T-helper 2 cell treated with Interferon-gamma antibody and Interleukin-4, amounts not matched to agents 5 μg/mL and 100 μg/mL, for 36 hours (primary cell): ENCODE measurements around the gene ADAMTS17.
A peak's percentile ranks its signal among the peaks of the same experiment; 100 is the strongest.

Experiments used
- DNase-seq: peaks from one replicate; pipeline ENCODE4 v3.0.0; 2021; ENCODE audit warnings: low spot score
- H3K27ac Mint-ChIP-seq: one replicate; pipeline ENCODE4 v1.8.0; 2021; ENCODE audit warnings: mild to moderate bottlenecking, mixed read lengths
- H3K27me3 Mint-ChIP-seq: one replicate; pipeline ENCODE4 v1.8.0; 2021; ENCODE audit warnings: low read depth, mixed read lengths
- H3K36me3 Mint-ChIP-seq: one replicate; pipeline ENCODE4 v1.8.0; 2021; ENCODE audit warnings: low read depth, mixed read lengths
- H3K4me1 Mint-ChIP-seq: one replicate; pipeline ENCODE4 v1.8.0; 2021; ENCODE audit warnings: low read depth, mixed read lengths
- H3K4me3 Mint-ChIP-seq: one replicate; pipeline ENCODE4 v1.8.0; 2022; ENCODE audit warnings: mild to moderate bottlenecking, moderate library complexity, mixed read lengths
- H3K9me3 Mint-ChIP-seq: one replicate; pipeline ENCODE4 v1.8.0; 2021; ENCODE audit warnings: mixed read lengths

Gene ADAMTS17, protein sequence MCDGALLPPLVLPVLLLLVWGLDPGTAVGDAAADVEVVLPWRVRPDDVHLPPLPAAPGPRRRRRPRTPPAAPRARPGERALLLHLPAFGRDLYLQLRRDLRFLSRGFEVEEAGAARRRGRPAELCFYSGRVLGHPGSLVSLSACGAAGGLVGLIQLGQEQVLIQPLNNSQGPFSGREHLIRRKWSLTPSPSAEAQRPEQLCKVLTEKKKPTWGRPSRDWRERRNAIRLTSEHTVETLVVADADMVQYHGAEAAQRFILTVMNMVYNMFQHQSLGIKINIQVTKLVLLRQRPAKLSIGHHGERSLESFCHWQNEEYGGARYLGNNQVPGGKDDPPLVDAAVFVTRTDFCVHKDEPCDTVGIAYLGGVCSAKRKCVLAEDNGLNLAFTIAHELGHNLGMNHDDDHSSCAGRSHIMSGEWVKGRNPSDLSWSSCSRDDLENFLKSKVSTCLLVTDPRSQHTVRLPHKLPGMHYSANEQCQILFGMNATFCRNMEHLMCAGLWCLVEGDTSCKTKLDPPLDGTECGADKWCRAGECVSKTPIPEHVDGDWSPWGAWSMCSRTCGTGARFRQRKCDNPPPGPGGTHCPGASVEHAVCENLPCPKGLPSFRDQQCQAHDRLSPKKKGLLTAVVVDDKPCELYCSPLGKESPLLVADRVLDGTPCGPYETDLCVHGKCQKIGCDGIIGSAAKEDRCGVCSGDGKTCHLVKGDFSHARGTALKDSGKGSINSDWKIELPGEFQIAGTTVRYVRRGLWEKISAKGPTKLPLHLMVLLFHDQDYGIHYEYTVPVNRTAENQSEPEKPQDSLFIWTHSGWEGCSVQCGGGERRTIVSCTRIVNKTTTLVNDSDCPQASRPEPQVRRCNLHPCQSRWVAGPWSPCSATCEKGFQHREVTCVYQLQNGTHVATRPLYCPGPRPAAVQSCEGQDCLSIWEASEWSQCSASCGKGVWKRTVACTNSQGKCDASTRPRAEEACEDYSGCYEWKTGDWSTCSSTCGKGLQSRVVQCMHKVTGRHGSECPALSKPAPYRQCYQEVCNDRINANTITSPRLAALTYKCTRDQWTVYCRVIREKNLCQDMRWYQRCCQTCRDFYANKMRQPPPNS

DNA sequence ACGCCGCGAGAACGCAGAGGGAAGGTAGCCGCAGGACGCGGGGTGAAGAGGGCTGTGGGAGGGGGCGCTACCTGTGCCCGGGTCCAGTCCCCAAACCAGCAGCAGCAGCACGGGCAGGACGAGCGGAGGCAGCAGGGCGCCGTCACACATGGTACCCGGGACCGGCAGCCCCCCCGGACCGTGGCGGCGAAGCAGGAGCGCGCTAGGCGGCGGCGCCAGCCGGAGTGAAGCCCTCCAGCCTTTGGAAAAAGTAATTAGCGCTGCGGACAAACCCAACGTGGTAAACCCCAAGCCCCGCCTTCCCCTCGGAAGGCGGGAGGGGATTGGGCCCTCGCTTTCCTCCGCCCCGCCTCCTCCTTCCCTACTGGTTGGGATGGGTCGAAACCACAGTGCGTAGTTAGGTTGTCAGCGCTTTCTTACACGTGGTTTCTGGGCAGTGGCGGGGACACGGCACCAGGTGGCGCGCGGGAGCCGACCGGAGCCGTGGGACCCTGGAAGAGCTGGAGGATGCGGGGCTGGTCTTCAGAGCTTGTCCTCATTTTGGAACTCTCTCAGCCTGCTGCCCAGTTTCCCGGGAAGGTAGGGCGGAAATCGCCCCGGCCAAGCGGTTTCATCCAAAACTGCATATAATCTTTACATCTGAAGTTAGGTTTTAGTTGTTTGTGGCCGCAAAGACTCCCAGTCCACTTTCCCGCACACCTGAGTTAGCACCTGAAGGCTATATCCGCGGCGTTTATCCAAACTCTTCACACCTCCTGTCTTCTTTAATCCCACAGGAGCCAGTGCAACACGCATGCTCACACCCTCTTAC is at the start of gene ADAMTS17:
Gene ADAMTS17 (minus strand): TSS at position 226 of the 811 bp plus-strand sequence. CDS start 76 bp downstream, at position 150.
- peak within 1 kb of the TSS; percentile 36 for H3K4me3 Mint-ChIP-seq
- no peaks in the 10 kb centered on the region for H3K36me3 Mint-ChIP-seq

DNA sequence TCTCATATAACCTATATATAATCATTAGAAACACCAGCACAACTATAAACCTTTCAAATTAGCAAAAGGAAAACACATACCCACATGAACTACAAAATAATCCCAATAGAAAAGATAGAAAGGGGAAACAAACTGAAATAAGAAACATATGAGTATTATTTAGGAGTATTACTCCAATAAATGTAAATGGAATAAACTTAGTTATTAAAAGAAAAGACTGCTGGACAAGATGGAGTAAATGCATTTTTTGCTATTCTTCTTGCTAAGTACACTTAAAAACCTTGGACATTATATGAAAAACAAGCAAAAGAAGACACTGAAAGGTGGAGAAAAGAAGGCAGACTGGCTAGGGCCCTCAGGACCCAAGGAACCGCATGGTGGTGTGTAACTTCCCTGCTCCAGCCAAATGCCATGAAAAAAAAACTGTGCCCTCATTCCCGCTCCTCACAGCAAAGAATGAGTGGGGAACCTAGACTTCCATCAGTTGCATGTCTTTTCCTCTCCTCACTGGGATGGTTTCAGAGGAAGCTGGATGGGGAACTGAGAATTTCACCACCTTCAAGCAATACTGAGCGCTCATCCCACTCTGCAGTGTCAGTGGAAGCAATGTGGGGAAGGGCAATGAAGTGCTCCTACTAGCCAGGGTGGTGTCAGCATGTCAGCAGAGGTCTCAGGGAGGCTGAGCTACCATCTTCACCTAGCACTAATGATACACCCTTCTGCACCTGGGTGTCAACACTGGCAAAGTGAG is 43.7 kb upstream of the ADAMTS17 start:
- Mint-ChIP-seq H3K27me3 (no peaks in the 10 kb centered on the region), H3K9me3 (peaks cover 16% of the 10 kb centered on the region), H3K27ac (no peak overlapping the region), H3K36me3 (no peaks in the 10 kb centered on the region), H3K4me3 (no peak overlapping the region), H3K4me1 (no peaks in the 10 kb centered on the region)
- DNase-seq: no peak

More for the DNA sequence above, at the start of gene ADAMTS17:
- H3K27ac Mint-ChIP-seq: no peak within 1 kb of the TSS
- DNase-seq: peak; percentile 90
- peaks cover 60% of the 10 kb centered on the region for H3K27me3 Mint-ChIP-seq
- H3K4me1 Mint-ChIP-seq: peaks cover 2% of the 10 kb centered on the region
- no peaks in the 10 kb centered on the region for H3K9me3 Mint-ChIP-seq

DNA sequence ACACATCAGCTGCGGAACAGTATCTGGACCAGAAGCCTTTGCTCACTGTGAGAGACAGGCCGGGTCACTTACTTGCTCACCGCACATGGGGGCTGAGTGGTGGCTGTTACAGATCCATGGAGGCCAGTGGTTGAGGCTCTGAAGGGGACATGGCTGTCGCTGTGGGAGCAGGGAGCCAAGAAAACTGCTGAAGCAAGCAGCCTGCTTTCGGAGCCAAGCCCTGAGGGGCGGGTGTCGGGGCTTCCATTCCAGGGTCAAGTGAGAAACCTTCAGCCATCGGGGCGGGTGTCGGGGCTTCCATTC is 42.3 kb upstream of the ADAMTS17 start:
- Mint-ChIP-seq H3K27ac (no peak overlapping the region), H3K4me3 (no peak overlapping the region), H3K4me1 (no peaks in the 10 kb centered on the region), H3K36me3 (no peaks in the 10 kb centered on the region), H3K27me3 (no peaks in the 10 kb centered on the region), H3K9me3 (peaks cover 16% of the 10 kb centered on the region)
- no peak for DNase-seq

DNA sequence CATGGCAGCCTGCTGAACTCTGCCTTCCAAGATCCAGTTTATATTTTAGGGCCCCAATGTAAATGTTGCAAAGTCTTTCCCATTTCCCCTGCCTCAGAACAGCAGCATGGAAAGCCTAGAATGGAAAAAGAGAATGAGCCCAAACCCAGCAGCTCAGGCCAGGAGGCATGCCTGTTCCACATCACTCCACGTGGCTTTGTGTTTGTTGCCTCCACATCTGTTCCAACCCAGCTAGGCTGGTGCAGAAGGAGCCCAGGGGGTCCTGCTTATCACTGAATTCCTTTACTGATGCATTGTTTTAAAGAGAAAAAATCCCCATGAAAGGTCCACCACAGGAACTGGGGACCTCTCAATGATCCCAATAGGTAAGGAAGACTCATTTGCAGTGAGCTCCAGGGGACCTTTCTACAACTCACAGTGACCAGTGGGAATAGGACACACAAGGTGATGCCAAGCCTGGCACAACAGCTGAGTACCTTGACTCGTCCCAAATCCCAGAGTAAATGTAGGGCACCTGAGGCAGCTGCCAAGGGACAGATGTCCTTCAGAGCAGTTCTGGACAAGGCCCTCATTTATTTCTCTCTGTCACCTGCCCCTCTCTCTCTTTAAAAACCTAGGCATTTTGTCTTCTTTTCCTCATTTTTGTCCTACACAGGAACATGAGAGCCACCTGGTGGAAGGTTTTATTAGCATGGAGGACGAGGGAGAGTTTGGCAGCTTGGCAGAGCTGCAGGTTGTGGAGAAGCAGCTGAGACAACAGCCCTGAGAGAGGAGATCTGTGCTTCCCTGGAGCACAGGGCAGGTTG is 41.7 kb upstream of the ADAMTS17 start:
- no peak overlapping the region for H3K27ac Mint-ChIP-seq
- H3K9me3 Mint-ChIP-seq: peaks cover 16% of the 10 kb centered on the region
- no peaks in the 10 kb centered on the region for H3K4me1 Mint-ChIP-seq
- no peaks in the 10 kb centered on the region for H3K36me3 Mint-ChIP-seq
- H3K27me3 Mint-ChIP-seq: no peaks in the 10 kb centered on the region
- H3K4me3 Mint-ChIP-seq: no peak overlapping the region
- DNase-seq: no peak

DNA sequence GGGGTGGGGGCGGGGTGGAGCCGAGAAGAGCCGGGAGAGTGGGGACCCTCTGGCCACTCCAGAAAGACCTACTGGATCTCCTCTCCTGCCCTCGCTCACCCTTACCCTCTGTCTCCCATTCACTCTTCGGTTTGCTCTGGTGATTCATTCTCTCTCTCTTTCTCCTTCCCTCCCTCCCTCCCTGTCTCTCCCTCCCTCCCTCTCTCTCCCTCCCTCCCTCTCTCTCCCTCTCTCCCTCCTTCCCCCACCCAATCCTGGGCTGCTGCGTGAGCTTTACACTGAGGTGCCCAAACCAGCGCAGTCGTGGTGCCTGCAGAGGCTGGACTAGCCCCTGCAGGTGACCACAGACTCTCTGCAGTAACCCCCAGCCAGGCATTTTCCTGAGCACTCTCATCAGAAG is 32.2 kb upstream of the ADAMTS17 start:
- no peak for DNase-seq
- H3K27me3 Mint-ChIP-seq: peaks cover 38% of the 10 kb centered on the region
- H3K4me3 Mint-ChIP-seq: no peak overlapping the region
- H3K4me1 Mint-ChIP-seq: no peaks in the 10 kb centered on the region
- H3K36me3 Mint-ChIP-seq: no peaks in the 10 kb centered on the region
- no peak overlapping the region for H3K27ac Mint-ChIP-seq
- H3K9me3 Mint-ChIP-seq: no peaks in the 10 kb centered on the region

DNA sequence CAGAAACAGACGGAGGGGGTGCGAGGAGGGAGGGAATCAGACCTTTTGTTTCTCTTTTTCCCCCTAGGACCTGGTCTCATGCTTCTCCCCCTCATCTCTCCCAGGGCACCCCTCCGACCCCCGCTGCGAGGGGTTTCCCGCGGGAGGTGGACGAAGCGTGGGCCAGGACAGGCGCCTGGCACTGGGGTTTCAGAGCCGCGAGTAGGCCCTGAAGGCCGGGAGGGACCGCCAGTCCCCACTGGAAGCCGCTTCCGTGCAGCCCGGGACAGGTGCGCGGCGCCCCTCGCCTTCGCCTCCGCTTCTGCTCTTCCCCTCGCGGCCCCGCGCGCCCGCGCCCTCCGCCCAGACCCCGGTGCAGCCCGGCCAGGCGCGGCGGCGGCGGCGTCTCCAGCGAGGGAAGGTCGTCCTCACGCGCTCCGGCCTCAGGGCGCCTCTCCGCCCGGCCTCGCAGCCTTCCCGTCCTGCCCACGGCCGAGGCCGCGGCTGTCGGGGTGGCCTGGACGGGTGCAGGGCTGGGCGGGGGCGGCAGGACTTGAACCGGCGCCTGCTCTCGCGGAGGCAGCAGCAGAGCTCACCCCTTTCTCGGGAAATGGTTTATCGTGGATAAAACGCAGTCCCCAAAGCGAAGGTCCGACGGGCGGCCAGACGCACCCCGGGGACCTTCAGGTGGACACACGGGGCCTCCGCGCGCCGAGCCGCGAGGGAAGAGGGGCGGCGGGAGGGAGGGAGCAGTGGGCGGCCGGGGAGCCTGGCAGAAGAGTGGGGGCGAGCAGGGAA is 31.5 kb upstream of the ADAMTS17 start:
- no peak overlapping the region for H3K4me3 Mint-ChIP-seq
- no peak overlapping the region for H3K27ac Mint-ChIP-seq
- DNase-seq: no peak
- H3K36me3 Mint-ChIP-seq: no peaks in the 10 kb centered on the region
- H3K4me1 Mint-ChIP-seq: no peaks in the 10 kb centered on the region
- no peaks in the 10 kb centered on the region for H3K9me3 Mint-ChIP-seq
- H3K27me3 Mint-ChIP-seq: peaks cover 38% of the 10 kb centered on the region

DNA sequence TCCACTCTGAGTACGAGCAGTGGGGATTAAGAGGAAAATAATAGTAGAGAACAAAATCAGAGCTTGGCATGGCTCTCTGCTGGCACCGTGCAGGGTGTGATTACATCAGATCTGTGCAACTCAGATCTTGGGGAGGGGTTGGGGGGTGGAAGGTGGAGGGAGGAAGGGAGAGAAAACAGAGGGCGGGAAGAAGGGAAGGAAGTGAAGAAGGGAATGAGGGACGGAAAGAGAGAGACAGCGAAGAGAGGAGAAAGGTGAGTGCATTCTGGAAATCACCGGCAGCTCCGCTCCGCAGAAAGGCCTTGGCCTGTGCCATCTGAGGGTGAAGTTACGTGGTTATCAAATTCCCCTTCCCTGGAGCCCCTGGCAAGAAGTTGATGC is 31.0 kb upstream of the ADAMTS17 start:
- H3K27me3 Mint-ChIP-seq: peaks cover 38% of the 10 kb centered on the region
- no peaks in the 10 kb centered on the region for H3K36me3 Mint-ChIP-seq
- H3K9me3 Mint-ChIP-seq: no peaks in the 10 kb centered on the region
- H3K4me1 Mint-ChIP-seq: no peaks in the 10 kb centered on the region
- no peak overlapping the region for H3K4me3 Mint-ChIP-seq
- H3K27ac Mint-ChIP-seq: no peak overlapping the region
- no peak for DNase-seq

DNA sequence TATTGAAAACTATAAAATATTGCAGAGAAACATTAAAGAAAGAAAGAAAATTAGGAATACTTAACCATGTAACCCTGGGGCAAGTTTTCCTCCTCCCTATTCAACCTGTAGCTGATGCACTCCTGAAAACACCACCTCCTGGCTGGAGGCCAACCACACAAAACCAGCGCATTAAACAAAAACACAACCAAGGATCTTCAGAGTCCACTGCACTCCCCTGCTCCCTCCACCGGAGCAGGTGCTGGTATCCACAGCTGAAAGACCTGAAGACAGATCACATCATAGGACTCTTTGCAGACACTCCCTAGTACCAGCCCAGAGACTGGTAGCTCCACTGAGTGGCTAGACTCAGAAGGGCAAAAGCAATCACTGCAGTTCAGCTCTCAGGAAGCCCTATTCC is 13.6 kb upstream of the ADAMTS17 start:
- H3K27ac Mint-ChIP-seq: no peak overlapping the region
- H3K27me3 Mint-ChIP-seq: peaks cover 23% of the 10 kb centered on the region
- H3K36me3 Mint-ChIP-seq: no peaks in the 10 kb centered on the region
- DNase-seq: no peak
- no peak overlapping the region for H3K4me3 Mint-ChIP-seq
- peaks cover 4% of the 10 kb centered on the region for H3K4me1 Mint-ChIP-seq
- no peaks in the 10 kb centered on the region for H3K9me3 Mint-ChIP-seq

DNA sequence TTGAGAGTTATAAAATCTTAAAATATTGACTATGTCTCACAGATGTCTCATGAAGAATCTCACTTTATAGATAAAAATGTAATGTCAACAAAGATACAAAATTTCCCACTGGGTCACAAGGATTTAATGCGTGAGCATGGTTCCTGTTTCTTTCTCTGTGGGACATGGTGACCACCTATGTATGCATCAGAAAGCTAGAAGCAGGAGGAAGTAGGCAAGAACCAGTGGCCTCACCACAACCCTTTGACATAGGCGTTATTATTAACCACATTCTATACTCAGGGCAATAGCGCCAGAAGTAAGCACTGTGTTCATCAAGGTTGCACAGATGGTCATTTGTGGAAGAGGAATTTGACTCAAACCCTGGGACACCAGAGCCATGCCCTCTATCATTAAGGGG is 11.7 kb upstream of the ADAMTS17 start:
- no peak for DNase-seq
- Mint-ChIP-seq H3K9me3 (no peaks in the 10 kb centered on the region), H3K27me3 (peaks cover 22% of the 10 kb centered on the region), H3K4me1 (peaks cover 7% of the 10 kb centered on the region), H3K4me3 (no peak overlapping the region), H3K27ac (no peak overlapping the region), H3K36me3 (no peaks in the 10 kb centered on the region)

DNA sequence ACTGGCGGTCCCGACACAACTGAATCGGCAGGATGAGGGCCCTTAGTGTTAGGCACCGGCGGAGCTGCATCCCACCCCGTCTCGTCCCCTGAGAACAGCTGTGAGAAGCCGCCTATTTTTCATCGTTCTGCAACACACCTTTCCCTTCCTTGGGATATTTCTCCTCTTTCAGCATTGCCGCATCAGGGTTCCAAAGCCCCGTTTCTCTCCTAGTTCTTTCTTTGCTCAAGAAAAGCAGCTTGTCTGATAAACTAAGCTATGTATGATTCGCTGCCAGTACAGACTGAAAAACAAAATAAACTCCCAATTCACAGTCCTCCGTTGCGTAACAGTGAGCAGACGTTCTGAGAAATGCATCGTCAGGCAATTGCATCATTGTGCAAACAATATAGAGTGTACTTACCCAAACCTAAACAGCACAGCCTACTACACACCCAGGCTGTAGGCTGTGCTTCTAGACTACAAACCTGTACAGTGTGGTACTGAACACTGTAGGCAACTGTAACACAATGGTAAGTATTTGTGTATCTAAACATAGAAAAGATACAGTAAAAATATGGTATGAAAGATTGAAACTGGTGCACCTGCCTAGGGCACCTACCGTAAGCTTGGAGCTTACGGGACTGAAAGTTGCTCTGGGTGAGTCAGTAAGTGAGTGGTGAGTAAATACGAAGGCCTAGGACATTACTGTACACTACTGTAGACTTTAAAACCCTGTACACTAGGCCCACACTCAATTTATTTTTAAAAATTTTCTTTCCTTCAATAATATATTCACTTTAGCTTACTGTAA is 8.9 kb upstream of the ADAMTS17 start:
- Mint-ChIP-seq H3K36me3 (no peaks in the 10 kb centered on the region), H3K9me3 (no peaks in the 10 kb centered on the region), H3K27me3 (peaks cover 21% of the 10 kb centered on the region), H3K4me3 (peak overlapping the region; percentile 92), H3K27ac (peak overlapping the region; percentile 78), H3K4me1 (peaks cover 7% of the 10 kb centered on the region)
- DNase-seq: no peak

DNA sequence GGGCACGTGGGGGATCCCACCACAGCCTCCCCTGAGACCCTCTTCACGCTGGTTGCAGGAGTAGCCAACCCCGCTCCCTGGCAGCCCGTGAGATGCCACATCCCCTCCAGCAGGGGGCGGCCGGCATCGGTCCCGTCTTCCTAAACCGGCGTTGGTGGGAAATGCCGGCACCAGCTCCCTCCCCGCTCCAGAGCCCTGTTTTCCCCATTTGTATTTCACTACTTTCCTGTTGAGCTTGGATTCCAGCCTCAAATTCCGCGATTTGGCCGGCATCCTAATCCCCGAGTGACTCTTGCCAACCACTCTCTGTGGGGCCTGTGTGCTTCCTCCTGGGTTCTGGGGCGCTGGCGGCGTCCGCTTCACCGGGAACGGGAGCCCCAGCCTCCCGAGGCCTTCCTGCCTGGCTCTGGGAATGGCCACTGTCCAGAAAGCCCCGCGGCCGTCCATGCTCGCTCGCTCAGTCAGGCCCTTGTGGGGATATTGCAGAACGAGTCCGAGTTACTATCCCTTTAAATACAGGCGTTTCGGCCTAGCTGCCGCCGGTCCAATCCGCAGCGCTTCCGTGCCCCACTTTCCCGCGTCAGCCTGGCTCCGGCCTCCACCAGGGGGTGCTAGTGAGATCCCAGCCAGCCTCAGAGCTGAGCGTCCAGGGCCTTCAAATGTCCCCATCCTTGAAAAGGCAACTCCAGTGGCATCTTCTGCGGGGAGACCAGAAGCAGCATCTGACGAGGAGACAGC is 8.1 kb upstream of the ADAMTS17 start:
- peaks cover 27% of the 10 kb centered on the region for H3K27me3 Mint-ChIP-seq

More for the DNA sequence above, 8.1 kb upstream of the ADAMTS17 start:
- Mint-ChIP-seq H3K4me3 (peak overlapping the region; percentile 92), H3K9me3 (no peaks in the 10 kb centered on the region), H3K4me1 (peaks cover 7% of the 10 kb centered on the region), H3K36me3 (no peaks in the 10 kb centered on the region), H3K27ac (peak overlapping the region; percentile 78)
- DNase-seq: peak; percentile 86
